ENCODE results near the gene TENM3.
"Not testable (repeated sequence)": the region's sequence is repeated elsewhere in the genome, so short reads cannot be mapped to it uniquely, and the experiment has no call there.

Gene TENM3

DNA sequence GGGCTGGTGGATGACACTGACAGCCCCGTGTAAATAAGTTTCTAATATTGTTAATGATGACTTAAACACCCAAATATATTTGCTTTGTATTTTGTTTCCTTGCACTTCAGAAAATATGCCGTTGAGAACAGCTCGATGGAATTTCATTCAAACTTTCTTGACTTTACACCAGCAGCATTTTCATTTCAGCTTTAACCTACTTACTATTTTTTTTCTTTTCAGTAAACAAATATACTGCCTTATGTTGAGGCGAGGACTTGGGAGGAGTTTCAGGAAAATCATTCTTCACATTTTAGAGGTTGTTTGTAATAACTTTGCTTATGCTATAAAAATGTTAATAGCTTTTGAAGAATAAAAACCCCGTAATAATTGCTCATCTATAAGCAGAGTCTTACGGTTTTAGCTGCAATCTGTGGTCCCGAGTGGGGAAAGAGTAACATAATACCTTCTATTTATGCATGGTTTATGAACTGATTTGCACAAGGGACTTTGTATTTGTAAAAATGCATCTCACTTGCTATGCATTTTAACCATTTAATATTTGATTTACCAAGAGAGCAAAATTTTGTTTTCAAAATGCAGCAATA, 14.1 kb upstream of the TENM3 start:
- DNase-seq, result no peak

- DNase-seq, result no peak
Measured at GRCh38 chr4:182230256-182230655, 12.9 kb upstream of the TENM3 start.

DNA sequence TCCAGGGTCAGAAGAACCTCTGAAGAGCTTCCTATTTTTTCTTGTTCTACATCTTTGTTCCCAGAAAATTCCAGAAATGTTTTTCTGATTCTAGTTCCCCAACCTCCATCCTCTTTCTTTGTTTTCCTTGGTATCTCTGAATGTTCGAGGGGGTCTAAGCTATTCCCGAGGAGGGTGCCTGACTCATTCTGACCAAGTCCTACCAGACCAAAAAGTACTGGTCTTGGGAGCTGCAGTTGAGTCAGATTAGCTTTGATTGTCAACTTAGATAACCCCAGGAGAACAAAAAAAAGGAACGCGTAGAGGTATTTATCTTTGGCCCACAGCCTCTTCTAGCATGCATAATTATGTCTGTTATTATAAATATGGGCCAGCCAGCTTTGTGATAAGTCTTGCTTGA, 12.1 kb upstream of the TENM3 start:
- DNase-seq, result no peak

DNA sequence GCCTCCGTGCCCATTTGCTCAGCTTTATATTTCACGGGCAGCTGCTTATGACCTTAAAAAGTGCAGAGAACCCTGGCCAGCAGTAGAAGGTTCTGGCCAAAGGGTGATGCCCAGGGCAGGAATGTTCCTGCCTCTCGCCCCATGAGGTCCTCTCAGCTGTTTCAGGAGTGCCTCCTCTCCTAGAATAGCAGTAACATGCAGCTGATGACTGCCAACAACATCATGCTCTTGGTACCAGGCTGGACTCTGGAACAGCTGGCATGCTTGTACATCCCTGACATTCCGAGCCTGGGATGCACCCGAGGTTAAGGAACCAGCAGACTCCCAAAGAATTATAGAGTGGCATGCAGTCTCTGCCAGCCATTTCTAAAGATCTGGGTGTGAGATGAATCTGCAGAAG, 11.7 kb upstream of the TENM3 start:
- DNase-seq, result no peak

DNA sequence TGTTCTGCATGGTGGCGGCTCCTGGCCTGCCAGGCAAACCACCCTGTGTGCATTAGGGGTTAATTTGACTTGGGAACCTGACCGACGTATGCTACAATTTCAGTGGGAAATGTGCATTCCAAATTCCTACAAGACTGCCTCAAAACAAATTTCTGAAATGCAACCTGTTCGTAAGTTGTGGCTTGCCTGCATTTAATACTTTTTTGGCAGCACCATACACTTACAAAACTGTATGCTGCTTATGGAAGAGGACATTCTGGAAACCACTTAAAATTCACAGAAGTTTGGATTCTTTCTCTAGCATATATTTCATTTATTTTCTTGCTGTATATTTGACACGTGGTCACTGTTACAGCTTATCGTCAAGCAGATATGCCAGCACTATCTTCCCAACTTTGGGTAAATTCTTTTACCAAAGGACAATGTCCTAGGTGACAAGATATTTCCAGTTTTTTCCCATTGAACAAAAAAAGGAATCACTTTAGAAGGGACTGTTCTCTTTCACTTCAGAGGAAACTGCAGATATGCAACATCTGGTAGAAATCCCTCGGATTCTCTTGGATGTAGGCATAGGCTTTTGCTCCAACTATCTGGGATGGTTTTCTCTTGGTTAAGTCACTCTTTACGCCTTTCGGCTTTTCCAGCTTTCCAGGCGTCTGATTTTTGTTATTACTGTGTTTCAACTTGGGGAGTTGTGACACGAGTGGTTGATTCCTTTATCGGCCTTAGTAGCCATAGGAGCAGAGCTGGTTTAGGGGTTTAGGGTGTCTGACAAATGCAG, 9.7 kb upstream of the TENM3 start:
- no peak for DNase-seq

- DNase-seq, result no peak
Measured at GRCh38 chr4:182235021-182235795, 8.0 kb upstream of the TENM3 start.

DNA sequence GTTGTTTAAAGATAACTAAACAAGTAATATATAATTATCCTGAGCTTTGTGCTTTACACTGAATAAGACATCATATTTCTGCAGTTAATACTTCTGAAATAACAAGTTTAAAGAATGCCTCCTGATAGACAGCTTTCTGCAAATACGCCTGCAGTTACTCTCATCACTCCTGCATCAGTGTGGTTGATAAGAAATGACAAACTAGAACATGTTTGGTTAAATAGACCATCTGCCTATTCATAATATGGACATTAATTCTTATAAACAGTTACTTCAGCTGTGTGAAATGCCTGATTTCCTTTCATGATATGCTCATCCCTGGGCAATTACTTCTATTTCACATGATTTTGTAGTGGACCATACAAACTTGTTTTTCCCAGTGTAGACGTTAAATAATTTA, 7.0 kb upstream of the TENM3 start:
- no peak for DNase-seq

GRCh38 chr4:182237010-182237409, 6.2 kb upstream of the TENM3 start:
- DNase-seq, result not testable (repeated sequence)

GRCh38 chr4:182238355-182238931, 4.8 kb upstream of the TENM3 start:
- no peak for DNase-seq

- no peak for DNase-seq
Measured at GRCh38 chr4:182240161-182241130, 2.8 kb upstream of the TENM3 start.

- not testable (repeated sequence) for DNase-seq
Measured at GRCh38 chr4:182242260-182242659, 942 bp upstream of the TENM3 start.

- DNase-seq, result no peak
Measured at GRCh38 chr4:182242787-182243186, 415 bp upstream of the TENM3 start.

DNA sequence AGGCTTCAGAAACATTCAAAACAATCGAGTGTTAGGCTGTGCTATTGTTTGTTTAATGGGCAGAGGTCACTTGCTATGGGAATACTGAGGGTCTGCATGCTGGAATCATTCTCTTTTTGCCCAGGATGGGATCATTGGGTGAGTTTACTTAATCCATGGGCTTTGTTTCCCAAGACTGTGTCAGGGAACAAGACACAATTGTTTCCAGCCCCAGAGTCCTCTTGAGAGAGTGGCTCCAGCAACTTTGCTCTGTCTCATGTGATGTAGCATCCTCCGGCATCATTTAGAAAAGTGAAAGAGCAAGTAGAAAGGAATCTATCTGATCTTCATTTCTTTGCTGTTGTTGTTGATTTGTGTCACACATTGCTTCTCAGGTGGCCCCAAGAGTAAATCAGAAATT, 1.8 kb downstream of the TENM3 start:
- no peak for DNase-seq

DNA sequence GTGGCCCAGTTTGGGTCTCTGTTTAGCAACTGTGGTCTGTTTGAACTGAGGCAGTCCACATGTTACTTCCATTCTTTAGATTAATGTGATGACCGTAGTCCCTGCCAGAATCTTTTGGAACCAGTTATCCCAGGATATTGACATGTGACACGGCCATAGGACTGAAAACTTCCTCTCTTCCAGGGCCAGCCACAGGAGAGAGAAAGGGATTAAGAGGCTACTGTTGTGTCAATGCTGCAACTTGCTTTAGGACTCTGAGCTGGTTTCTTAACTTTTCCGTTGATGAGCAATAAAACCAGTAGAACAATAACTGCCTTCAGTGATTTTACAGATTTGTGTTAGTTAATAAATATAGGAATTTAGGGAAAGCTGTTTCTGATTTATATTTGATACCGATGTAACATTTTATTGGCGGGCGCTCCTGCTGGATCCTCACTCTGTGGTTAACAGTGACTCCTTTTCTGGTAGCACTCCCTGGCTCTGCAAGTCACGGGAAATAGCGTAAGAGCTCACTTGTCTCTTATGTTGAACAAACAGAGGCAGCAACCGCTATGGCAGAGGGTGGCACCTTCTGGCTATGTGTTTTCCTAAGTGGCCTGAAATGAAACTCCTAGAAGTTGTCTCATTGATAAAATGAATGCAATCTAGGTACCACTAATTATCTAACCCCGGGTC, 2.5 kb downstream of the TENM3 start:
- no peak for DNase-seq

- DNase-seq, result no peak
Measured at GRCh38 chr4:182246401-182247205, 3.4 kb downstream of the TENM3 start.

GRCh38 chr4:182248295-182248694, 5.1 kb downstream of the TENM3 start:
- no peak for DNase-seq

DNA sequence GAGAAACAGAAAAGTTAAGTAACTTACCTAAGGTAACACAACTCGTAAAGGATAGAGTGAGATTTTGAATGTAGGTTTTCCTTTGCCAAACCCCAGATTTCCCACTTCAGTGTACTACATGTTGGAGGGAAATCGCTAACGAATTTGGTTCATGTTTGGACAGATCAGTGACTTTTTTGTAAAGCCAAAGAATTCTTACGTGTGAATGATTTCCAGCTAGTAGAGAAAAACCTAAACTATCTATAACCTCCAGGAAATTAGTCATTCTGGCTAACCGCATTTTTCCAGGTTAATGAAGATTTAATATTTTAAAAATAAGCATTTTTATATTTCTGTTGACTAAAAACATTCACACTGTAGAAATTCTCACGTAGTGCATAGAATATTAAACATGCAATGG, 7.2 kb downstream of the TENM3 start:
- no peak for DNase-seq

GRCh38 chr4:182251116-182251515, 7.9 kb downstream of the TENM3 start:
- DNase-seq, result no peak

DNA sequence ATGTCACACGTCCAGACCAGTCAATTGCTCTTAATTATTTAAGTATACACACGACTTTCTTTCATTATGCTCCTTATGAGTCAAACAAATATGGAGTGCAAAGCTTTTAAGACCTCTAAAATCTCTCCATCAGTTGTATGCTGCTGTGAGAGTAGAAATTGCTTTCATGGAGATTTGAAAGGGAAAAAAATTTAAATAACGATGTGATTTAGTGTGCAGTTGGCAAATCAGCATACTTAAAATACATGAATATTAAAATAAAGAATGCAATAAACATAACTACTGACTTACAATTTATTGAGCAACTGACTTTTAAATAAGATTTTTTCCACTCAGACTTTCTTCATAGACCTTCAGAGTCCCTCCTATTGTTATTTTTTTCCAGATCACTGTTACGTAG, 9.0 kb downstream of the TENM3 start:
- DNase-seq, result no peak

DNA sequence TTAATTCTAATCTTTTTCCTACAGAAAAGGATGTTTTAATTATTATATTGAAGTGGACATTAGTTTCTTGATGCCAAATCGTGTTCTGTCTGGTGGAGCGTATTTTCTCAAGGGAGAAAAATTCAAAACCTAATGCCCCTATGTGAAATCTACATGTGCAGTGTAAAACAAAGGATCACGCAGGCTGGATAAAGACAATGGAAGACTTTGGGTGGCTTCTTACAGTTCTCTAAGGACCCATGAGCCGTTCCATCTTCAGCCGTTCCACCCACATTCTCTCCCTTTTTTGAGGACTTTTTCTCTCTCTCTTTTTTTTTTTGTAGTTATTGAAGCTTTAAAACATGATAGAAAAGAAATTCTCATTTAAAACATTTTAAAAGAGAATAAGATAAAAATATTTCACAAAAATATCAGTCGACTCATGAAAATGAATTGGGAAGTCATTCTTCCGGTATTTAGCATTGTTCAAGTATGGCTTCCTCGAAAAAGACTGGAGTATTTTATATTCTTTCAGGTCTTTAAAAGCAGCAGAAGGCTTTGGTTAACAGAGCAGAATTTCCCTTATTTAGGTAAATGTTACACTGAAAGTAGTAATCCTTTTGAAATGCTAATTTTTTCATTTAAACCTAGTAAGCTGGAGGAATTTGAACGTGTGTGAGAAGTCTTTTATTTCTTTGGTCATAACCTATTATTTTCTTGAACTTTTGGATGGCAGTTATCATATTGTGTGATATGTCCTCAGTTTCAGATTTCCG, 11.0 kb downstream of the TENM3 start:
- DNase-seq, result no peak

All from SHP77 treated with DMSO at 0.1 percent for 48 hours (cell line).